Measurements from ENCODE around the gene ENPP1.

DNA sequence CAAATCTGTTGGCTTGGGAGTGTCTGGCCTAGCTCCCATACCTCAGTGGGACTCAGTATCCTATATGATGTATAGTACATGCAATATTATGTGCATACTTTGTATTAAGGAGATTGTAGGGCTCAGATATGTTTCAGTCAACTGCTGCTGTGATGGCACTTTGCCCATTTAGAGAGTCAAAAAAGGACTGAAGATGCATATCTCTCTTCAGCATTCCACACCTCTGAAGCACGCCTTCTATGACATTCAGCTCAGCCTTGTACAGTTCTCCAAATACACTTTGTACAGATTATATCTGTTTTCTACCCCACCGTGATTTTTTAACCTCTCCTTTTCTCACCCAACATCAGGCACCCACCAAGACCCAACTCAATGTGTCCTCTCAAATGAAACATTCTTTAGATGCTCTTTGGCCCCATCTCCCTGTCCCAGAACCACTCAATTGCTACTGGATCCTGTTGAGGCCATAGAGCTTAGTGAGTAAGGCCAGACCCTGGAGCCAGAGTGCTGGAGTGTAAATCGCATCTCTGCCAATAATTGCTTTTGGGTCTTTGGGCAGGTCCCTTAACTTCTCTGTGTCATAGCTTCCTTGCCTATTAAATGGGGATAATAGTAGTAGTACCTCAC is 15.6 kb downstream of the ENPP1 start:
- TF ChIP-seq POLR2A (IDR thresholded peaks at IDR 0.05; ENCODE audit: low read depth, low read length) = no peak
- TF ChIP-seq POLR2AphosphoS5 (IDR thresholded peaks at IDR 0.05; ENCODE audit: low read depth, low read length) = no peak
- TF ChIP-seq TAF1 (IDR thresholded peaks at IDR 0.05; ENCODE audit: low read depth, low read length) = no peak
